B cell (primary cell): ENCODE measurements around the gene RTF2. TPM values are rescaled to one million over a fixed set of nuclear protein-coding genes. Genes with fewer than 3 reads are reported as not detected.

Experiments
- ATAC-seq: fragments of 200-7000 bp; cut with Tn5 transposase; one replicate; pipeline ENCODE4 v1.10.0; 2021; ENCODE audit warnings: low read depth, mild to moderate bottlenecking, moderate number of reproducible peaks, moderate library complexity
- CTCF ChIA-PET: fragments of 350-600 bp; sonication (Branson Sonifier 250); formaldehyde crosslinking; loops from one replicate; lab custom pipeline; 2021; ENCODE audit warnings: antibody characterized with exemption, inconsistent platforms; lab: Charles Lee
- POLR2A ChIA-PET: fragments of 350-600 bp; sonication (Branson Sonifier 250); formaldehyde crosslinking; loops from one replicate; lab custom pipeline; 2021; ENCODE audit warnings: antibody characterized with exemption; lab: Charles Lee
- DNase-seq: peaks from one replicate; pipeline ENCODE4 v3.0.0; 2013
- H2AFZ ChIP-seq: 2 replicates; pipeline ENCODE4 v1.6.1; 2012; ENCODE audit warnings: mild to moderate bottlenecking, low read depth, low read length; ENCODE audit not compliant: insufficient read depth, poor library complexity, severe bottlenecking
- H3K27ac ChIP-seq, 2 donors: 1 replicate in 1 of 2; 2 replicates in 1 of 2; pipeline ENCODE4 v1.5.1; 2012 to 2013; ENCODE audit warnings: low read length in 2 of 2, mild to moderate bottlenecking in 2 of 2, moderate library complexity in 1 of 2
- H3K27me3 ChIP-seq, 4 experiments: fragments of 200-600 bp in 1 of 4; sonication (generic) in 1 of 4; replicated peaks in 1 of 4; 1 replicate in 2 of 4; 2 replicates in 2 of 4; pipeline versions ENCODE4 v1.6.1 to v1.7.0; 2013 to 2016; ENCODE audit warnings: low read length in 3 of 4, mild to moderate bottlenecking in 2 of 4, mixed read lengths in 1 of 4, moderate library complexity in 1 of 4; ENCODE audit not compliant: insufficient read depth in 4 of 4, control insufficient read depth in 3 of 4; ENCODE audit errors: control extremely low read depth in 1 of 4
- H3K36me3 ChIP-seq, 2 experiments: replicated peaks in 1 of 2; 1 replicate in 1 of 2; 2 replicates in 1 of 2; pipeline versions ENCODE4 v1.6.1 to v1.7.1; 2013; ENCODE audit warnings: low read length in 1 of 2; ENCODE audit not compliant: insufficient read depth in 2 of 2, control insufficient read depth in 1 of 2; ENCODE audit errors: control extremely low read depth in 1 of 2, extremely low read depth in 1 of 2
- H3K4me1 ChIP-seq, 2 donors: fragments of 200-600 bp in 1 of 2; sonication (generic) in 1 of 2; 1 replicate in 1 of 2; 2 replicates in 1 of 2; pipeline versions ENCODE4 v1.5.1 to v1.6.1; 2013 to 2017; ENCODE audit warnings: low read length in 2 of 2; ENCODE audit not compliant: control insufficient read depth in 2 of 2, insufficient read depth in 2 of 2
- H3K4me2 ChIP-seq: replicated peaks from 2 replicates; pipeline ENCODE3; 2012; ENCODE audit warnings: mild to moderate bottlenecking, low read depth, low read length; ENCODE audit not compliant: poor library complexity, severe bottlenecking
- H3K4me3 ChIP-seq, 5 experiments: fragments of 200-600 bp in 1 of 5; sonication (generic) in 1 of 5; 1 replicate in 3 of 5; 2 replicates in 2 of 5; pipeline versions ENCODE4 v1.5.1 to v1.7.0; 2011 to 2016; ENCODE audit warnings: low read length in 4 of 5, mild to moderate bottlenecking in 4 of 5, low read depth in 2 of 5, control low read depth in 1 of 5, moderate library complexity in 1 of 5; ENCODE audit not compliant: insufficient read depth in 1 of 5; ENCODE audit errors: control extremely low read depth in 1 of 5, extremely low read depth in 1 of 5
- H3K79me2 ChIP-seq: fragments of 200-600 bp; sonication (generic); one replicate; pipeline ENCODE4 v1.6.0; 2016; ENCODE audit warnings: low read length; ENCODE audit not compliant: control insufficient read depth, insufficient read depth
- H3K9ac ChIP-seq: fragments of 200-600 bp; sonication (generic); 2 replicates; pipeline ENCODE4 v1.6.1; 2017; ENCODE audit warnings: mild to moderate bottlenecking, low read length, moderate library complexity
- H3K9me3 ChIP-seq, 3 donors: one replicate each; pipeline versions ENCODE4 v1.6.1 to v1.7.1; 2013; ENCODE audit warnings: low read length in 2 of 3; ENCODE audit not compliant: control insufficient read depth in 2 of 3, insufficient read depth in 1 of 3; ENCODE audit errors: control extremely low read depth in 1 of 3
- H4K20me1 ChIP-seq: 2 replicates; pipeline ENCODE4 v1.6.0; 2012; ENCODE audit warnings: mild to moderate bottlenecking, low read length; ENCODE audit not compliant: insufficient read depth, control insufficient read depth, poor library complexity, severe bottlenecking
- H3K27ac Mint-ChIP-seq: one replicate; pipeline ENCODE4 v1.8.0; 2021; ENCODE audit warnings: mixed read lengths
- H3K27me3 Mint-ChIP-seq: one replicate; pipeline ENCODE4 v1.8.0; 2021; ENCODE audit warnings: mixed read lengths
- H3K4me1 Mint-ChIP-seq: one replicate; pipeline ENCODE4 v1.8.0; 2021; ENCODE audit warnings: mixed read lengths
- H3K4me3 Mint-ChIP-seq: one replicate; pipeline ENCODE4 v1.8.0; 2021; ENCODE audit warnings: mixed read lengths
- H3K9me3 Mint-ChIP-seq: one replicate; pipeline ENCODE4 v1.8.0; 2022; ENCODE audit warnings: mixed read lengths; ENCODE audit not compliant: insufficient read depth
- EZH2 ChIP-seq: IDR thresholded peaks from 2 replicates; pipeline ENCODE4 v1.6.1; 2012; ENCODE audit warnings: borderline replicate concordance, low read depth, mild to moderate bottlenecking, moderate library complexity, low read length; ENCODE audit not compliant: insufficient read depth, poor library complexity, severe bottlenecking
- WGBS: methylation state at CpG from one replicate; pipeline ENCODE4 v1.1.5; 2013; ENCODE audit warnings: missing lambda C conversion rate; ENCODE audit not compliant: insufficient coverage; 5-methylcytosine and 5-hydroxymethylcytosine counted together
- intact Hi-C: fragments of 100-400 bp; cut with micrococcal nuclease; formaldehyde crosslinking; loops from one replicate; pipeline ENCODE4 v1.10.0; 2022
- polyA plus RNA-seq: library from polyadenylated mRNA; depleted of rRNA; stranded (reverse); fragments of >200 nt; gene quantifications from 2 replicates; pipeline ENCODE4 v1.2.3, GENCODE V29; 2012
- total RNA-seq, 2 donors: library from RNA; stranded (reverse); fragments of 120-200 nt in 1 of 2; gene quantifications; 1 replicate in 1 of 2; 2 replicates in 1 of 2; pipeline versions ENCODE4 v1.2.3 to v1.2.4, GENCODE V29; 2013 to 2022
- TF ChIP-seq, protein P1 (sequence below): fragments of 200-600 bp; IDR thresholded peaks from one replicate; pipeline ENCODE4 v1.8.0; 2022; ENCODE audit warnings: antibody characterized with exemption, mild to moderate bottlenecking

The RTF2 gene
- total and polyA plus RNA-seq, 2 donors (not counting 1 experiment from before 2014, with no cell fraction given): 34.6 to 78.4 TPM

DNA sequence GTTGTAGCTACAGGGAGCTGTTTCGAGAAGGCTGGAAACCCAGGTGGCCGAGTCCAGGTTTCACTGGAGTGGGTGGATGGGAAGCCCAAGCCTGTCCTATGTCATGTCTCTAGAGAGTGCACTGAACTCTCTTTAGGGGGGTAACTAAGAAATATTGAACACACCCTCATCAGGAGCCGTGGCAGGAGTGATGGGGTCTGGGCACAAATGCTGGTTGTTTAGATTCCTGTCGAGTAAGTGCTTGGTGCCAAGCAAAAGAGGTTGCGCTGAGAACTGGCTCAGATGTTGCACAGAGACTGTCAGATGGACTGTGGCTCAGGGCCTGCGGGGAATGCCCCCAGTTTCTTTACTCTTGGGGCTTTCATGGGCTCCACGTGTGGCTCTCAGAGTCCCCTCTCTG, 48.8 kb downstream of the RTF2 start:
- Histone ChIP-seq H3K4me3 (no peak overlapping the region), H4K20me1 (peaks cover 4% of the 10 kb centered on the region), H3K4me2 (no peak overlapping the region), H3K79me2 (no peaks in the 10 kb centered on the region), H3K27ac (no peak overlapping the region), H3K9ac (no peak overlapping the region), H3K27me3 (no peaks in the 10 kb centered on the region), H3K4me1 (no peaks in the 10 kb centered on the region), H2AFZ (no peak overlapping the region), H3K36me3 (peaks cover 18 to 73% of the 10 kb centered on the region in 2 experiments), H3K9me3 (peaks cover 0 to 50% (median 28%) of the 10 kb centered on the region in 3 donors)
- WGBS: 97% methylated on average over 6 of the region's 7 CpGs
- CTCF ChIA-PET: no interaction called here
- intact Hi-C loops: loop anchor here (5.0 kb wide), 1 partner anchor 275 kb away; no protein-coding TSS in a partner anchor
- no peak for DNase-seq
- Mint-ChIP-seq H3K27ac (no peak overlapping the region), H3K27me3 (no peaks in the 10 kb centered on the region), H3K4me1 (no peaks in the 10 kb centered on the region), H3K9me3 (peaks cover 12% of the 10 kb centered on the region), H3K4me3 (no peak overlapping the region)
- no peak for ATAC-seq
- TF ChIP-seq EZH2: no peak
- TF ChIP-seq, protein P1, sequence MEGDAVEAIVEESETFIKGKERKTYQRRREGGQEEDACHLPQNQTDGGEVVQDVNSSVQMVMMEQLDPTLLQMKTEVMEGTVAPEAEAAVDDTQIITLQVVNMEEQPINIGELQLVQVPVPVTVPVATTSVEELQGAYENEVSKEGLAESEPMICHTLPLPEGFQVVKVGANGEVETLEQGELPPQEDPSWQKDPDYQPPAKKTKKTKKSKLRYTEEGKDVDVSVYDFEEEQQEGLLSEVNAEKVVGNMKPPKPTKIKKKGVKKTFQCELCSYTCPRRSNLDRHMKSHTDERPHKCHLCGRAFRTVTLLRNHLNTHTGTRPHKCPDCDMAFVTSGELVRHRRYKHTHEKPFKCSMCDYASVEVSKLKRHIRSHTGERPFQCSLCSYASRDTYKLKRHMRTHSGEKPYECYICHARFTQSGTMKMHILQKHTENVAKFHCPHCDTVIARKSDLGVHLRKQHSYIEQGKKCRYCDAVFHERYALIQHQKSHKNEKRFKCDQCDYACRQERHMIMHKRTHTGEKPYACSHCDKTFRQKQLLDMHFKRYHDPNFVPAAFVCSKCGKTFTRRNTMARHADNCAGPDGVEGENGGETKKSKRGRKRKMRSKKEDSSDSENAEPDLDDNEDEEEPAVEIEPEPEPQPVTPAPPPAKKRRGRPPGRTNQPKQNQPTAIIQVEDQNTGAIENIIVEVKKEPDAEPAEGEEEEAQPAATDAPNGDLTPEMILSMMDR: no peak
- POLR2A ChIA-PET: no interaction called here

DNA sequence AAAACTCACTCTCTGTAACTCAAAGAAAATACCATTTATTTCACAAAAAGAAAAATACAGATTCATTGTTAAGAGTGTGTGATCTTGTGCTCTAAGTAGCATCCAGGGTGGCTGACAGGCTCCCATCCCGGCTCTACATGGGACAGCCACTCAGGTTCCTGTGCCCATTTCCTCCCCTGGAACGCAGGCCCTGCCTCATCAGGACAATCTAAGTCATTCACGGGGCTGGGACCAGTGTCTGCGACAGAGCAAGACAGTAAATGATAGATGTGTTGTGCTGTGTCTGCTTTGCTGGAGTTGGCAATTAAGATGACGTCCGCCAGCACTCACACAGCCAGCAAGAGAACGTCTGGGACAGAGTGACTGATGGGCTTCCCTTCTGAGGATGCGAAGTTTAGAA, 49.2 kb downstream of the RTF2 start:
- Histone ChIP-seq H3K9me3 (peaks cover 0 to 54% (median 29%) of the 10 kb centered on the region in 3 donors), H3K4me1 (no peaks in the 10 kb centered on the region), H3K36me3 (peaks cover 18 to 69% of the 10 kb centered on the region in 2 experiments), H3K9ac (no peak overlapping the region), H4K20me1 (peaks cover under 1% of the 10 kb centered on the region), H3K79me2 (no peaks in the 10 kb centered on the region), H3K27ac (no peak overlapping the region), H3K4me2 (no peak overlapping the region), H3K27me3 (no peaks in the 10 kb centered on the region), H3K4me3 (no peak overlapping the region), H2AFZ (no peak overlapping the region)
- H3K27ac Mint-ChIP-seq: no peak overlapping the region
- ChIA-PET POLR2A (no interaction called here), CTCF (no interaction called here)
- intact Hi-C loops: loop anchor here (5.0 kb wide), 1 partner anchor 275 kb away; no protein-coding TSS in a partner anchor
- H3K9me3 Mint-ChIP-seq: peaks cover 12% of the 10 kb centered on the region
- no peak overlapping the region for H3K4me3 Mint-ChIP-seq
- WGBS: 100% methylated on average over 8 of the region's 8 CpGs
- no peak for TF ChIP-seq EZH2
- TF ChIP-seq, protein P1: no peak
- H3K27me3 Mint-ChIP-seq: no peaks in the 10 kb centered on the region
- DNase-seq: no peak
- ATAC-seq: no peak
- no peaks in the 10 kb centered on the region for H3K4me1 Mint-ChIP-seq
